ENCODE results near the gene NR2F6. TPM values are rescaled to one million over a fixed set of nuclear protein-coding genes. Genes with fewer than 3 reads are reported as not detected.
A peak's percentile ranks its signal among the peaks of the same experiment; 100 is the strongest.

NR2F6 gene
- total RNA-seq, 1 experiment from 2014 or later: 134 TPM

DNA sequence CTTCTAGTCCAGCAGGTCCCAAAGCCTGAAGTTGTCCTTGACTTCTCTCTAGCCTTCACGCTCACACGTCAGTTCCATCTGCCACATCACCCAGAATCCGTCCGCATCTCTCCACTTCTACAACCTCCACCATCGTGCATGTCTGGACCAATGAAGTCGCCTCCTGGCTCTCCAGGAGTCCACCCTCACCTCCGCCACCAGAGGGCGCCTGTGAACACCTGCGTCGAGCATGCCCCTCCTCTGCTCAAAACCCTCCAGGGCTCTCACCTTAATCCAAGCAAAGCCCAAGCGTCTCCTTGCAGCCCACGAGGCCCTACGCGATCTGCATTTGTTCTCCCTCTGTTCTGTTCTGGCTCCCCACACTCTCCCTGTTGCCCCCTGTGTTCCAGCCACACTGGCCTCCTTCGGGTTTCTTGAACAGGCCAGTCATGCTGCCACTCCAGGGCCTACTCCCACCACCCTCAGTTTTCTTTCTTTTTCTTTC, 15.2 kb upstream of the NR2F6 start:
- Histone ChIP-seq H3K27me3 (ENCODE audit: insufficient read depth, low read length) (no peaks in the 10 kb centered on the region), H2BK5ac (ENCODE audit: insufficient read length, low read length) (no peak overlapping the region), H3K14ac (ENCODE audit: insufficient read depth, low read length) (peak overlapping the region; percentile 50; the same call in 1 of the 2 replicates), H4K20me1 (ENCODE audit: control insufficient read depth, insufficient read depth, insufficient read length) (no peaks in the 10 kb centered on the region), H3K23ac (ENCODE audit: insufficient read length, low read depth, low read length) (no peak overlapping the region), H2BK15ac (ENCODE audit: low read depth, low read length) (no peak overlapping the region), H3K4me1 (ENCODE audit: insufficient read depth, low read length) (peaks cover 4% of the 10 kb centered on the region; the same call in 1 of the 2 replicates), H2BK12ac (ENCODE audit: insufficient read length, low read depth, low read length) (no peak overlapping the region), H3K4ac (ENCODE audit: low read depth, low read length) (no peak overlapping the region), H4K8ac (replicated peaks; ENCODE audit: insufficient read length, low read depth, low read length) (no peak overlapping the region), H2BK120ac (ENCODE audit: low read depth, low read length, poor library complexity, severe bottlenecking) (no peak overlapping the region), H2AK5ac (ENCODE audit: insufficient read length, low read length) (no peak overlapping the region), H3K23me2 (ENCODE audit: insufficient read length, low read depth, low read length, poor library complexity, severe bottlenecking) (no peaks in the 10 kb centered on the region), H3K9me3 (ENCODE audit: control insufficient read depth, low read depth, low read length) (peaks cover 13% of the 10 kb centered on the region), H3K18ac (ENCODE audit: insufficient read length, low read depth, low read length) (peak overlapping the region; percentile 13), H4K91ac (ENCODE audit: insufficient read length, low read depth, low read length) (no peak overlapping the region), H3K79me2 (ENCODE audit: insufficient read depth, low read length) (no peaks in the 10 kb centered on the region), H3K4me2 (ENCODE audit: insufficient read depth, insufficient read length, low read length) (no peak overlapping the region), H3T11ph (ENCODE audit: low read length) (no peak overlapping the region), H3K27ac (ENCODE audit: insufficient read length, low read depth, low read length) (peak overlapping the region; percentile 4), H3K9ac (ENCODE audit: extremely low read depth, insufficient read length, low read length) (no peak overlapping the region), H2BK20ac (ENCODE audit: low read depth, low read length, poor library complexity, severe bottlenecking) (no peak overlapping the region), H2AFZ (ENCODE audit: low read length) (no peak overlapping the region), H4K5ac (ENCODE audit: insufficient read length, low read depth, low read length) (no peak overlapping the region), H3K79me1 (ENCODE audit: insufficient read depth, low read depth, low read length, poor library complexity, severe bottlenecking) (no peaks in the 10 kb centered on the region), H3K56ac (ENCODE audit: insufficient read length, low read depth, low read length) (no peak overlapping the region)
- peak overlapping the region; percentile 16 to 27; a peak in 3 of 5 replicates for H3K4me3 Mint-ChIP-seq
- TF ChIP-seq, protein P1, sequence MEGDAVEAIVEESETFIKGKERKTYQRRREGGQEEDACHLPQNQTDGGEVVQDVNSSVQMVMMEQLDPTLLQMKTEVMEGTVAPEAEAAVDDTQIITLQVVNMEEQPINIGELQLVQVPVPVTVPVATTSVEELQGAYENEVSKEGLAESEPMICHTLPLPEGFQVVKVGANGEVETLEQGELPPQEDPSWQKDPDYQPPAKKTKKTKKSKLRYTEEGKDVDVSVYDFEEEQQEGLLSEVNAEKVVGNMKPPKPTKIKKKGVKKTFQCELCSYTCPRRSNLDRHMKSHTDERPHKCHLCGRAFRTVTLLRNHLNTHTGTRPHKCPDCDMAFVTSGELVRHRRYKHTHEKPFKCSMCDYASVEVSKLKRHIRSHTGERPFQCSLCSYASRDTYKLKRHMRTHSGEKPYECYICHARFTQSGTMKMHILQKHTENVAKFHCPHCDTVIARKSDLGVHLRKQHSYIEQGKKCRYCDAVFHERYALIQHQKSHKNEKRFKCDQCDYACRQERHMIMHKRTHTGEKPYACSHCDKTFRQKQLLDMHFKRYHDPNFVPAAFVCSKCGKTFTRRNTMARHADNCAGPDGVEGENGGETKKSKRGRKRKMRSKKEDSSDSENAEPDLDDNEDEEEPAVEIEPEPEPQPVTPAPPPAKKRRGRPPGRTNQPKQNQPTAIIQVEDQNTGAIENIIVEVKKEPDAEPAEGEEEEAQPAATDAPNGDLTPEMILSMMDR (conservative IDR thresholded peaks at IDR 0.05): peak; percentile 98
- H3K4me1 Mint-ChIP-seq: peaks cover 12 to 23% of the 10 kb centered on the region in 2 experiments
- peak; percentile 96 for DNase-seq
- peak overlapping the region; percentile 90 to 98 (median 95) for H3K27ac Mint-ChIP-seq
- no CpG with 5 or more reads among the region's 15 CpGs for WGBS (ENCODE audit: extremely low coverage, insufficient read length, low lambda C conversion rate)
- H3K36me3 Mint-ChIP-seq (ENCODE audit: insufficient read depth in 1 of 3, low read depth in 3 of 3): peaks cover 0 to 14% (median 0%) of the 10 kb centered on the region in 3 experiments; a peak in 2 of 7 replicates
- H3K27me3 Mint-ChIP-seq (ENCODE audit: low read depth): peaks cover 1% of the 10 kb centered on the region; the same call in 1 of the 2 replicates
- no peaks in the 10 kb centered on the region; a peak in 1 of 5 replicates for H3K9me3 Mint-ChIP-seq

Data from H9 (cell line).